NCI-H748 (cell line): ENCODE results near the gene NR2F1-AS1.
A peak's percentile ranks its signal among the peaks of the same experiment; 100 is the strongest.

ENCODE experiments used
- DNase-seq: peaks from one replicate; lab custom pipeline; 2025; ENCODE audit not compliant: unreplicated experiment; lab: John Stamatoyannopoulos, UW

Gene NR2F1-AS1

DNA sequence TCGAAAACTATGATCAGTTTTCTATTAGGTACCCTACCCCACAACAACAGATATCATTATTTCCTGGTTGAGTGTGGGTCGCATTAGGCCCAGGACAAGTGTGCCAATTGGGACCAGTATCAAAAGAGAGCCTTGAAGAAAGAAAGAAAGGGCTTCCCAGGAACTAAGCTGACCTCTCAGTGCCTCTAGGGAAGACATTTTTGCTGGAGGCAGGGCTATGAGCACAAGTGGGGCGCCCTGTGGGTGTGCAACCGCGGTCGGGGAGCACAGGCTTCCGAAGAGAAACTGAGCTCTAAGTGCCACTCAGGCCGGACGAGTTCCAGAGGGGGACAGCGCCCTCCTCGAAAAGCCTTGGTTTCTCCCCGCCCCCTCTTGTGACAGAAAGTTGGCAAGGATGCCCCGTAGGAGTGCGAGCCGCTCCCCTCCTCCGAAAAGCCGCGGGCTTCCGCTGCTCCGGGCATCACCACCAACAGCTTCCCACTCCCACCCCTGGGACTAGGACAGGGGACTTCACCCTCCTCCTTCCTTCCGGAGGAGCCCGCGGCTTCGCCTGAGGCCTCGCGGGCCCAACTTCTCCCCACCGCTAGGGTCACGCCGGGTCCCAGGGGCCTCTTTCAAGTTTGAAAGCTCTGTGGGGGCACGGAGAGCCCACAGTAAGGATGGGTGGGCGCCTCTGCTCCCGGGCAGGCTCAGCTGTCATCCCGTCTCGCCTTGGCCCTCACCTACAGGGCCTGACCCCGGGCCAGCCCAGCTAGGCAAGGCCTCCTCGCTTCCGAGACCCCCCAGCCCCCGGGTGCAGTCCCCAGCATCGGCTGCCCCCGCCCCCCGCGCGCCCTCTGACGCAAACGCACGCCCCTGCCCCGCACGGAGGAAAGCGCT is 2.0 kb downstream of the NR2F1-AS1 start:
- peak; percentile 73 for DNase-seq

- no peak for DNase-seq
Observed at GRCh38 chr5:93577854-93578812, 2.9 kb downstream of the NR2F1-AS1 start.

GRCh38 chr5:93576994-93577853 is 3.8 kb downstream of the NR2F1-AS1 start:
- DNase-seq, result no peak

GRCh38 chr5:93575461-93576414 is 5.3 kb downstream of the NR2F1-AS1 start:
- no peak for DNase-seq

DNA sequence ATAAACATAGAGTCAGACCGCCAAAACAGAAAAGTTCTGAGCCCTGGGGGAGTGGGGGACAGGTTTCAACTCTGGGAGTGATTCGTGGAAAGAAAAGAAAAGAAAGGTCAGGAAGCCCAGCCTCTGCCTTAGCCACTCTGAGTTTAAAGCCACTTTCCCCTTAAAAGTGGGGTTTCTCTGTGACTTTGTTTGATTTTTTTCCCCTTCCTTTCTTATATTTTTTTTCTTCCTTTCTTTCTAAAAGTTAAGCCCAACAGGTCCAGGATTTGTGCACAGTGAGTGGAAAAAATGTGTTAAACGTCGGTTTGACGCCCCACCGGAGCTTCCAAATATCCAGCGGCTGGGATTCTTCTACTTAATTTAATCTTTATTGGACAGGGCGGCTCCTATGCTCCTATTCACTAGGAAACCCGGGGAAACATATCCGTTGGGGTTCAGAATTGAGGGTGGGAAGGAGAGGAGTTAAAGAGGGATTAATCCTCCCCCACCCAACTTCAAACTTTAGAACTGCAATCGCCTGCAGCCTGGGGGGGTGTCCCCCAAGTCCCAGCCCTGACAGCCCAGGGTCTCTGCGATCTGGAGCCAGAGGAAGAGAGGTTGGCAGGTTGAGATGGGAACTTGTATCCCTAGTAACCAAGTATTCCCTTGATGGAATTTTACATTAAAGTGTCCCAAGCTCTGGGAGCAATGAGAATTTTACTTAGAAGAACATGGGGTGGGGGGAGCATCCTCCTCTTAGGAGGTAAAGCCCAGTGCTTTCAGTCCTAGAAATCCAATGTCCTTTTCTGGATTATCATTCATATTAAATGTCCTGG is 6.3 kb downstream of the NR2F1-AS1 start:
- no peak for DNase-seq

GRCh38 chr5:93573354-93574351 is 7.4 kb downstream of the NR2F1-AS1 start:
- no peak for DNase-seq

GRCh38 chr5:93572608-93573353 is 8.2 kb downstream of the NR2F1-AS1 start:
- DNase-seq, result no peak

DNA sequence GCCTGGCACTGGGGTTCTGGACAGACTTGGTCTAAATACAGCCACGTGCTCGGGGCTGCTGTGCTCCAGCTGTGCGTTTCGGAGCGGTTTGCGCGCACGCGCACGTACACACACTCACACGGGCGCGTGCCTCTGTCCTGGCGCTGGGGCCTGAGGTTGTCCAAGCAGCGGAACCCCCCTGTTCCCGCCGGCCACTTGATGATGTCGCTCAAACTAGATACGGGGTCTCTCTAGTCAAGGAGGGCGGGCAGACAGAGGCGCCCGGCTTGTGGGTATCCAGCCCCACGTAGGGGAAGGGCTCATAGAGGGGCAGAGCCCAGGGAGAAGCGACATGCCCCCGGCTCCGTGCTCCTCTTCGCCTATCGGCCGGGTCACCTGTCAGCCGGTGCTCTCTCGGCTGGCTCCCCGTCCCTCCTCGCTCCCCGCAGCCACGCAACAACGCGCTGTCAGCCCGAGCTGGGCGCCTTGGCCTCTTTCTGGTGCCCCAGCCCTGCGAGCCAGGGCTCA is 8.9 kb downstream of the NR2F1-AS1 start:
- no peak for DNase-seq

DNA sequence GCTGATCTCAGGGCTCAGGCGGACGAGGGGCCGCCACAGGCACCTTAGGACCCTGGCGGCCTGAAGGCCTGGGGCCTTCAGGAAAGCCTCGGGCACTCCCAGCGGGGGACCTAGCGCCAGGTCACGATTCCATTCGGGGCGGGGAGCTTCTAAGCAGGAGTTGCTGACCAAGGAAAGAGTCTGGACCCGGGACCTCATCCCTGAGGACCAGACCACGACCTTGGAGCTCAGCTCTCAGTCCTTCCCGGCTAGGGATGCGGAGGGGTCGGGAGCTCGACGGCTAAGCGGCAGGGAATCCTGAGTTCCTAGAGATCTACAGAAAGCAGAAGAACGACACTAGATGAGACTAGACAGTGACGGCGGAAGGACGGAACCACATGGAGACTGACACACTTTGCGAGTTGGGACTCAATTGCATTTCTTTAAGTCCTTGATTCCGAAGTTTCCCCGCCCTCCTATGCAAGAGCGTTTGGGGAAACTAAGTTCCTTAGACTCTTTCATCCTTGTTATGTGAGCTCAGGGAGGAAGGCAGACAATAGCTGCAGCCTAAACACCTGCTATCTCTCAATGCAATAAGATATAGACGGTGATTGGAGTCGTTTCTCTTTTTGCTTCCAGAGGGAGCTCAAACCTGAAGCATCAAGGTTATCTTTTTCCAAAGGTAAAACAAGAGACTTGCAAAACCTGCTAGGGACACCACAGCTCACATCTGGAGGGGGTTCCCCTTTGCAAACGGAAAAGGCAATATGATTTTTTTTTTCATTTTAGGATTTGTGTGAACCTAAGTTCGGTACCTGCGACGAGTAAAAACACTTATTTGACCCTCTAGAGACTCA is 9.7 kb downstream of the NR2F1-AS1 start:
- DNase-seq, result peak; percentile 3

GRCh38 chr5:93570294-93571113 is 10.5 kb downstream of the NR2F1-AS1 start:
- DNase-seq, result no peak

DNA sequence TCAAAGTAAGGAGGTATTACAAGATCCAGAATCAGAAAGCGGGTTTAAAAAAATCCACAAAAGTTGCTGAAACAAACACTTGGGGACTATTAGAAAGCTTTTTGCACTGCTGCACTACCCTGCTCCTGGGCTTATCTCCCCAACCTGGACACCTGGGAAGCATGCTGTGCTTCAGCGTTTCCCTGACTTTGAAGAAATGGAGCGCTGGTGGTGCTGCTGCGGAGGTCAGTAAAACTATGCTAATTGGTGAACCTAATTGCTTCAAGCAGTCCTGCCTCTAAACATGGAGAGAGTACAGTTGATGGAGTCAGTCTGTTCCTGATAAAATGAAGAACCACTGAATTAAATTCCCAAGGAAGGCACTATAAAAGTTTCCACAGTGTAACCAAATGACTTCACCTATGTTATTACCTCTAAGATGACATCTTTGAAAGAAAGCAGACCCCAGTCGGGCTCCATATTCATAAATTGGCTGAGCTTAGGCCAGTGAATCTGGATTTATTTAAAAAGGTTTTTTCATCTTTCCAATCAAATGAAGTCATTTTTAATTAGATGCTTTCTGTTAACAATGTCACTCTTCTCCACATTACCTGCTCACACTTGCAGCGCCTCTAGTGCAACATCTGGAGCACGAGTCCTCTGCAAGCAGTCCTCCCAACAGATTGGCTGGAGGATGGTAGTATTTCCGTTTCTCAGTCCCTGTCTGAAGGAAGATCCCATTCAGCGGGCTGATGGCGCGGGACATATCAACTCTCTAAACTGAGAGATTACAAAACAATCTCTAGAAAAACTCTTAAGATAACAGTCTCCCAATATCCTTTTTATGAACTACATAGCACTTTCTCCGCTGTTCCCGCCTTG is 11.5 kb downstream of the NR2F1-AS1 start:
- no peak for DNase-seq

DNA sequence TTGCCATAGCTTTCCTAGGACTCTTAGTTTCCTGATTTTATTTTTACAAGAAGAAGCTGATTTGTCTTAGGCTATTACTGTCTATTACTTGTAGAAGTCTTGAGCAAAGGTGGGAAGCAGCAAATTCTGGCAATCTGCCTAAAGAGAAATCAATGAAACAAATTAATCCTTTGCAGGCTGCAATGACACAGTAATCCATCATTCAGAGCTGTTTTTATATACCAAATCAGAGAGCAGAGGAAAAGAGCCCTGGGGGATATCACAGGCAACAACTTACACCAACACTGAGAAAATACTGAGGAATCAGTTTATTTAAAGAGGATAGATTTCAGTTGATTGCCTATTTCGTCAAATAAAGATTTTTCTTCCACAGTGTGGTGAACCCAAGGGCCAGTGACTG is 13.6 kb downstream of the NR2F1-AS1 start:
- DNase-seq, result peak; percentile 11

GRCh38 chr5:93566091-93566490 is 14.9 kb downstream of the NR2F1-AS1 start:
- DNase-seq, result peak; percentile 33

GRCh38 chr5:93557021-93557604 is 23.9 kb downstream of the NR2F1-AS1 start:
- no peak for DNase-seq
